Activated CD8-positive, alpha-beta memory T cell treated with anti-CD3 and anti-CD28 coated beads for 4 hours (primary cell): ENCODE results near the gene COL24A1.

Experiments
- DNase-seq, 2 donors: peaks; one replicate each; pipeline ENCODE4 v3.0.0-alpha.2; 2020; ENCODE audit warnings: low read depth in 2 of 2

COL24A1 gene

DNA sequence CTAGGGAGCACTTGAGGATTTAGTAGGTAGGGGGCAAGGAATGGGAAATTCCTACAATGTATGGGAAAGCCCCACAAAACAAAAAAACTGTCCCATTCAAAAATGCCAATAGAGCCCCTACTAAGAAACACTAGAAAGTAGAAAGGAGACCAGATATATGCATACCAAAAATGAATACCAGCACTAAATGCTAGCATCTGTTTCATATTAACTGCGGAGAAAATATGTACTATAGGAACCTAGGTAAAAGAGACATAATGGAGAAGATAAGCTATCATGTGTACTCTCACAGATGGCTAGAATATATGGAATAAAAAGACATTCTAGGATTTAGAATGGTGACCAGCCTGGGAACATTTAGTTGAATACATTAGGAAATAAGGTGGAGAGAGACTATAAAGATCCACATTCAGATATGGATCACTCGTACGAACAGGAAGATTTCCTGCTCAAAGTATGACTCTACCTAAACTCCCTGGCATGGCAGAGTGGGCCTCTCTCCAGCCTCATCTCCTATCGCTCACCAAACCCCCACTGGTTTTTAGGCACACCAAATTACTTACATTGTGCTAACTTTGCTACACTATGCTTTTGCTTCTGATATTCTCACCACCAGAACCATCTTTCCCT is 466.7 kb downstream of the COL24A1 start:
- no peak for DNase-seq

DNA sequence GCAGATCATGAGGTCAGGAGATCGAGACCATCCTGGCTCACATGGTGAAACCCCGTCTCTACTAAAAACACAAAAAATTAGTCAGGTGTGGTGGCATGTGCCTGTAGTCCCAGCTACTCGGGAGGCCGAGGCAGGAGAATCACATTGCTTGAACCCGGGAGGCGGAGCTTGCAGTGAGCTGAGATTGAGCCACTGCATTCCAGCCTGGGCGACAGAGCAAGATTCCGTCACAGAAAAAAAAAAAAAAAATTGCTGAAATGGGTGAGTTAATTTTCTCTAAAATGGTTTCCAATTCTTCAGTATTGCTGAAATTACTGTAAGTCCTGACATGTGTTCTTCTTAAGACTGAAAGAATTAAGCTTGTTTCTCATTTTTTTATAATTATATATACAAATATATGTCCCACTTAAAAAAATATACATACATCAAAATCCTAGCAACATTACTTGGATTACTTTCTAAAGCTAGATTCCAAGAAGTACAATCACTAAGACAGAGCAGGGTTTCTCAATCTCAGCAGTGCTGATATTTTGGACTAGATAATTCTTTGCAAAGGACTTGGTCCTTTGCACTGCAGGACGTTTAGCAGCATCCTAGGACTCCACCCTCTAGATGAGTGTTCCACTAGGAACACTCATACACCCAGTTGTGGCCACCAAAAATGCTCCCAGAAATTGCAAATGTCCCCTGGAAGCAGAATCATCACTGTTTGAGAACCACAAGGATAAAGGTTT is 473.1 kb downstream of the COL24A1 start:
- DNase-seq: no peak

DNA sequence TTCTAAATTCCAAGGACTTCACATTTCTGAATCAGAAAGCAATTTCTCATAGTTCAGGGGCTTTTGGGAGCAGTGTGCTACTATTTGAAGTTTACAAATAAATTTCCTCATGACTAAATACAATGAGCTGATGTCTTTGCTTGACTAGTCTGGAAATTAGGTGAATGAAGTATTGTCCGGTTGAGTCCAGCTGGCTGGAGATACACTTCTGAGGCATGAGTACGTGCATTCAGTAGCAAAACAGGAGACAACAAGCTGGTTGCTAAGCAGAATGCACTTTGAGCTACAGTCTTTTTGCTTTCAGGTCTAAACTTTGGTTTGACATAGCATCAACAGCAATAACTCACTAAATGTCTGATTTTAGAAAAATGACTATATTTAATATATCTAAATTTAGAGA is 475.5 kb downstream of the COL24A1 start:
- DNase-seq: no peak
